GM19395 (cell line): ENCODE results near the gene ZNF710.

Experiments used
- ATAC-seq: cut with Tn5 transposase; IDR thresholded peaks from one replicate; pipeline ENCODE4 v1.9.1; 2021; ENCODE audit warnings: mild to moderate bottlenecking, moderate library complexity; ENCODE audit not compliant: unreplicated experiment

The ZNF710 gene

GRCh38 chr15:90015749-90016148, 14.6 kb downstream of the ZNF710 start:
- no peak for ATAC-seq

- no peak for ATAC-seq
These were observed 15.6 kb downstream of the ZNF710 start for GRCh38 chr15:90016721-90017120.

GRCh38 chr15:90018216-90018831, 17.2 kb downstream of the ZNF710 start:
- no peak for ATAC-seq

DNA sequence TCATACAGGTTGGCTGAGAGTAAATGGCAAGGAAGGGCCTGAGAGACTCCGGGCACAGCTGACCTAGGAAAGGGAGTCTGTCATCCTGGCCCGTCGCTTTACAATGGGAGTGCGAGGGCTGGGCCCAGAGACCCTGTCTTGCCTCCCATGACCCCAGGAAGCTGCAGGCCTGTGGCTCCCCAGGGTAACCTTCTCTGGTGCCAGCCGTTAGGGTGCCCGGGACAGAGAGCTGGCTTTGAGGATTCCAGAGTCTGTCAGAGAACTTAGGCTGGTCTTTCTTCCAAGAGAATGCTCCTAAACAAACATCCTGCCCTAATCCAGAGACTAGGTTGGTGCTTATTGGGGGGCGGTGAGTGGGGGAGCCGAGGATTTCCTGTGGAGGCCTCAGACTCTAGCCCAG, 18.5 kb downstream of the ZNF710 start:
- no peak for ATAC-seq

DNA sequence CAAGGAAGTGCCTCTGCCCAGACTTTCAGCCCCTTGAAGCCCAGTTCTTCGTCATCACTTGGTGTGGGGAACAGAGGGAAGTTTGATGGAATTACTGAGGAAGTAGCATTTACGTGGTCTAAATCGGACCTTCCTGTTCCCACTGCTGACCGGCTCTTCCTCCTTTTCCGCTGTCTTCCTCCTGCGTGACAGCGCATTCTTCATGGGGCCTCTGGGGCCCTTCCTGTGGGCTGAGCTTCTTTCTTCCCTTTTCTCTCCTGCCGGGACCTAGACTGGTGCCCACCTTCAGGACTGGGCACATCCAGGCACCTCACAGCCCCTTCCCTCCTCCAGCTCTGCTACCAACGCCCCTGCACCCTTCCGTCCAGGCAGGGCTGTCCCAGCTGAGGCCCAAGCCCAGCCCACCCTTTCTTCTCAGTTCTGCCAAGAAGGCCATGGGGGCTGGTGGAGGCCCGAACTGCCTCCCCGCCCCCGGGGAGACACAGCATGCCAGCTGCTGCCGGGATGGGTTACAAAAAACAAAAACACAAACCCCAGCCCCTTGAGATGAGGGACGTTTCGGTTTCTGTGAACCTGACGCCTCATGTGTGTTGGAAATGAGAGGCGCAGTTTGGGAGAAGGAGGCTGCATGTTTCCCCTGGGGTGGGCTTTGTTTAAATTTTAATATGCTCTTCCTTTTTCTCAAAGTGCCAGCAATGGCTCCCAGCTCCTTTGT, 19.1 kb downstream of the ZNF710 start:
- no peak for ATAC-seq

- no peak for ATAC-seq
These were observed 19.9 kb downstream of the ZNF710 start for GRCh38 chr15:90020936-90021507.

GRCh38 chr15:90022345-90022744, 21.2 kb downstream of the ZNF710 start:
- ATAC-seq = no peak

- ATAC-seq = no peak
These were observed 22.0 kb downstream of the ZNF710 start for GRCh38 chr15:90022905-90023700.

DNA sequence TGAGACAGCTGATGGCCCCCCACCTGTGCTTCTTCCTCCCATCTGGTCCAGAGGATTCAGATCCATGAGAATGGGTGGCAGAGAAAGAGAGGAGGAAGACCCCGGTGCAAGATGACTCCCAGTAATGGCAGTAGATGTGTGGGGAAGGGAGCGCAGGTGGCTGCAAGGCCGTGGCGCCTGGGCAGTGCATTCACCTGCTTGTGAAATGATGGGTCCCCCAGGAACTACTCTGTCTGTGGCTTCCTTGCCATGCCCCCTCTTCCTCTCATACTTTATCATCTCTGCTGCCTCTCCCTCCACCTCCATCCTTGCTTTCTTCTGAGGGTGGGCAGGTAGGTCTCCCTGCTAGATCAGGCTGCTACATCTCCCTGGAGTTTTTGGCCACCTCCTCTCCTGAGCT, 23.3 kb downstream of the ZNF710 start:
- ATAC-seq = no peak

DNA sequence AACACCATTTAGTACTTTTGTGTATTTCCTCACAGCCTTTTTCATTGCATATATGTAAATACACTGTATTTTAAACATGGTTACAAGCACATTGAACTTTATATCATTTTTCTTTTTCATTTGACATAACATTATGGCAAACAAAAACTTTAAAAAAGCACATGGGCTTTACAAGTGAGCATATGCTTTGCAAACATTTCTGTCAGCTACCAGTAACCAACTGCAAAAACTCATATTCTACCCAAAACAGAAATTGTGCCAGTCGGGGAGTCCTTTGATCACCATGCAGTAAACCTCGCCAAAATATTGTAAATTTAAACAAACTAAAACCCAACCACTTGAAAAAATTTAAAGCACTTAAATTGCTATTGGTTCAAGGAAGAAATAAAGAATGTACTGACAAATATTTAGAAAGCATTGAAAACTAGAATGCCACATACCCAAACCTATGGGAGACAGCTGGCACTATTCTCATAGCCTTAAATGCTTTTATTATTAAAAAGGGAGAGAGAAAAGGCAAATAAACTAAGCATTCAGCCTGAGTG, 24.4 kb downstream of the ZNF710 start:
- no peak for ATAC-seq

- ATAC-seq = no peak
These were observed 27.3 kb downstream of the ZNF710 start for GRCh38 chr15:90028376-90028944.

DNA sequence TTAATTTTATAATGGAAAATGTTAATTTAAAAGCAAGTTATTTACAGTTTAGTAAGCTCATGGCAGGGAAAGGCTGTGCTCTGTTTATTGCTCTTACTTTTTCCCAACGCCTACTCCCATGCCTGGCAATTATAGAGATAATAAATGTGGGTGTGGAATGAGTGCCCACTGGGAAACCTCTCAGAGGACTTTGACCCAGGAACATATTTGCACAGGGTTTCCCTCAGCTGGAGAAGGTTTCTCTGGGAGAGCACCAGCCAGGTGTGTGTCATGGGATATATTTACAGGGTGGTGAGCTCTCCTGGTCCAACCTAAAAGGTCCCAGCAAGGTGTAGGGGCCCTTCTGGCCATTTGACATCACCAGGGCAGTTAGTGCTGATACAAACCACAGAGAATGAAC, 27.9 kb downstream of the ZNF710 start:
- no peak for ATAC-seq

DNA sequence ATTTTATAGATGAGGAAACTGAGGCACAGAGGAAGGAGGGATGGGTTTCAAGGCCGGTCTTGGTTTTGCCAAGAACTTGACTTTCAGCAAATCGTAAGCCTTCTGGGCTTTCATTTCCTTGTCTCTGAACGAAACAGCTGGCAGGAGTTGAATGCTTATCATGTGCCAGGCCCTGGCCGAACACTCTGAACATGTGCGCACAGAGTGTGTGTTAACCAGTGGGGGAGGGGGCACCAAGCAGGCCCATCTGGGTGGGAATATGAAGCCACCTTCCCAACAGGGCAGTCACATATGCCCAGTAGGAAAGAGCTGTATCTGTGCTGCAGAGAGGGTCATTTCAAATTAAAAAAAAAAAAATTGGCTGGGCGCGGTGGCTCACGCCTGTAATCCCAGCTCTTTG, 29.3 kb downstream of the ZNF710 start:
- ATAC-seq = no peak

- ATAC-seq = peak; percentile 86
These were observed 30.2 kb downstream of the ZNF710 start for GRCh38 chr15:90031231-90031791.

DNA sequence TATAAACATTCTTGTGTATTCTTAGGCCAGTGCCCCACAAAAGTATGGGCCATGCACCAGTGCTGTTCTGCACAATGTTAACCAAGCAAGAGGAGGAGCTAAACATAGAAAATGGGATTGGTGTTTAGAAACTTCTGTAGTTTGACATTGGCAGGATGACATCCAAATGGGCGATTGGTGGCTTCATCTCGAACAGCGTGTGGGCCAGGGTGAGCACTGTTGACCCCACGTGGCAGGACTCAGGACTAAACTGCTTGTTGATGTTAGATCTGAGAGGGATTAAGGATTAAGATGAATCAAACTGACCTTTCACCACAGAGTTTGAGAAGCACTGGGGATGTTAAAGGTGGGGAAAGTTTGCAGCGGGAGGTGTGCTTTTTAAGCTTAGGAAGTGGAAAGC, 31.9 kb downstream of the ZNF710 start:
- no peak for ATAC-seq

- ATAC-seq = no peak
These were observed 32.3 kb downstream of the ZNF710 start for GRCh38 chr15:90033448-90033847.

DNA sequence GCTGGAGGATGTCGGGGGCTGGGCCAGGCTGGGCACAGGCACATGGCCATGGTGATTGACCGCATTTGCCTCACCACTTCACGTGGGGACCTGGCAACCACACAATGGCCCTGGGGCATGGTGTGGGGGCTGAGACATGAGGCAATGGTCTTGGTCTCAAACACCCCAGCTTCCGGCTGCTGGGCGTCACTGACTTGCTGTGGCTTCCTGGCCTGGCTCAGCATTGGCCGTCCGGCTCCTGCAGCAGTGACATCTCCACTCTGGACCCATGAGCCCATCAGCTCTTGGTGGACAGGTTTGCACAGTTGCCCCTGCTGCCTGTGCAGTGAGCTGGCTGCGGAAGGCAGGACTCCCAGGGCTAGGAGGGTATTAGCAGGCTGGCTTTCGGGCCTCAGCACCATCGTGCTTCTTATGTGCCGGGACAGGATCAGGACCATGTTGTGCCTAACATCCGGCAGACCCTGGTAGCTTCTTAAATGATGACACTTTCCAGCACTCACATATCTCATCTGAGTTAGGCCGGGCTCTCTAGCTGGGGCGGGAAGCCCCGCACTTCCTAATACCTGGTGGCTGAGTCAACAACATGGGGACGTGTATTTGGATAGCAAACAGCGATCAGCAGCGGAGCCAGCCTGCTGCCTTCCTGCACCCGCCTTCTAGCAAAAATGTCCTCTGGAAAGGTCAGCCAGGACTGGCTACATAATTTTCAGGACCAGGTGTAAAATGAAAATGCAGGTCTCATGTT, 34.1 kb downstream of the ZNF710 start:
- ATAC-seq = no peak

- no peak for ATAC-seq
These were observed 34.7 kb downstream of the ZNF710 start for GRCh38 chr15:90035840-90036230.

DNA sequence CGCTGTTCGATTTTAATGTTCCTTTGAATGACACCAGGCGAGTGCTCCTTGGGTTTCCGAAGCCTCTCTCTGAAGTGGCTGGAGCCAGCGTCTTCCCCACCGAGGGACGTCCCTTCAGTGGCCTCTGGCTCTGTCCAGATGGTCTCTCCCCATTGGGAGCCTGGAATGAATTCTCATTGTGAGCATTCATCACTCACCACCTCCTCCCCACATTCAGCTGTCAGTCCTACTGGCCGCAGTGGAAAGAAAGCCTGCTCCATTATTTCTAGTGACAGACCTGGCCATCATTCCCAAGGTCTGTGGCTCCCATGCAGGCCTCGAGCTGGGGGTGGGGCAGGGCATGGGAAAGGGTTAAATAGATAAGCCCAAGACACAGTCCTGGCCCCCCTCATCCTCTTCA, 35.2 kb downstream of the ZNF710 start:
- no peak for ATAC-seq
